LNCAP (cell line): ENCODE results near the gene ANO3.

Experiments used
- TF ChIP-seq, protein P1 (sequence below): fragments of 450-650 bp; IDR thresholded peaks from 2 replicates; pipeline ENCODE4 v1.5.1; 2017; ENCODE audit warnings: mild to moderate bottlenecking

The ANO3 gene

DNA sequence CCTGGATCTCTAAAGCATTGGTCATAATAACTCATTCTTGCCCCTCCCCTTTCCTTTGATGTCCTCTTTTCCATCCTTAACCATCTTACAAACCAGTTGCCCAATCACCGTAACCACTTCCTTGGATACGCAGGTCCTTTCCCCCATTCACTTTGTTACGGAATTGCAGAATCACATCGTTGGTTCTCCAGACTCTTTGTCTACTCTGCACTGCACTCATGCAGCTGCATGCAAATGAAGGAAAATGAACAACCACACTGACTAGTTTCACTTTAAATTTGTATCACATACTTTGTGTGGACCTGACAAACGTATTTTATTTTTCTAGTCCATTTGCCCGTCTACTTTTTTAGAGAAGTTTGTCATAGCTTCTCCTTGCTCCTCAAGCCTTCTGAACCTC, 320.0 kb downstream of the ANO3 start:
- TF ChIP-seq, protein P1, sequence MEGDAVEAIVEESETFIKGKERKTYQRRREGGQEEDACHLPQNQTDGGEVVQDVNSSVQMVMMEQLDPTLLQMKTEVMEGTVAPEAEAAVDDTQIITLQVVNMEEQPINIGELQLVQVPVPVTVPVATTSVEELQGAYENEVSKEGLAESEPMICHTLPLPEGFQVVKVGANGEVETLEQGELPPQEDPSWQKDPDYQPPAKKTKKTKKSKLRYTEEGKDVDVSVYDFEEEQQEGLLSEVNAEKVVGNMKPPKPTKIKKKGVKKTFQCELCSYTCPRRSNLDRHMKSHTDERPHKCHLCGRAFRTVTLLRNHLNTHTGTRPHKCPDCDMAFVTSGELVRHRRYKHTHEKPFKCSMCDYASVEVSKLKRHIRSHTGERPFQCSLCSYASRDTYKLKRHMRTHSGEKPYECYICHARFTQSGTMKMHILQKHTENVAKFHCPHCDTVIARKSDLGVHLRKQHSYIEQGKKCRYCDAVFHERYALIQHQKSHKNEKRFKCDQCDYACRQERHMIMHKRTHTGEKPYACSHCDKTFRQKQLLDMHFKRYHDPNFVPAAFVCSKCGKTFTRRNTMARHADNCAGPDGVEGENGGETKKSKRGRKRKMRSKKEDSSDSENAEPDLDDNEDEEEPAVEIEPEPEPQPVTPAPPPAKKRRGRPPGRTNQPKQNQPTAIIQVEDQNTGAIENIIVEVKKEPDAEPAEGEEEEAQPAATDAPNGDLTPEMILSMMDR, result no peak

DNA sequence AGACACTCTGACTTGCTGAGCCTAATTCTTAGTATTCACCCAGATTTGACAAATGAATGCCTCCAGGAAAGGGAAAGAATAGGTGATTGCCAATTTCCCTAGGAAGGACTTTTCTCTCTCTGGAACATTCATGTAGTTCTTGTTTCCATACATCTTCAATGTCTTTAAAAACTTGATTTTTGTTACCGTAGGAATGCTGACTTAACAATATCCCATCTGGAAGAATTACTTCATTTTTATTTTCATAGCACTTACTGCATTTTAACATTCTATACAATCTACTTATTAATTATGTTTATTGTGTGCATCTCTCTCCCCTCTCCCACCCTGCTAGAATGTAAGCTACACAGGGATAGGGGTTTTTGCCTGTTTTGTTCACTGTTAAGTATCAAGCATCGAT, 323.4 kb downstream of the ANO3 start:
- TF ChIP-seq, protein P1, result no peak

GRCh38 chr11:26662916-26663315, 331.0 kb downstream of the ANO3 start:
- TF ChIP-seq, protein P1, result no peak

DNA sequence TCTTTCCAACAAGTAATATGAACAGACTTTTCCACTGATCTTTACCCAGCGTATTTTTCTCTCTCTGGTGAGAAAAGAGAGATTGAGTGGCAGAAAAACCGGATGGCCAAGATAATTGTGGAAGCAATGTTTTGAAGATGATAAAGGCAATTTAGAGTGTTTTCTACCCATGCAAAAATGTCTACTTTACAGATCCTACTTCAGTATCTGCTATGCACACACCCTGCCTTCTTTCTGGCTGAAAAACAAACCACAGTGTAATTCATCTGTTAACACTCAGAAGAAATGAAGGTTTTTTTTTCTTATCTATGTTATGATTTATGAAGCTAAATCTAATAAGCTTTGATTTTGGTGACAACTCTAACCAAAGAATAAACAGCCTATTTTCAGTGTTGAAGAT, 333.1 kb downstream of the ANO3 start:
- TF ChIP-seq, protein P1, result no peak

- TF ChIP-seq, protein P1, result no peak
Measured at GRCh38 chr11:26665946-26666345, 334.0 kb downstream of the ANO3 start.

- TF ChIP-seq, protein P1, result no peak
Measured at GRCh38 chr11:26675233-26675928, 343.5 kb downstream of the ANO3 start.

DNA sequence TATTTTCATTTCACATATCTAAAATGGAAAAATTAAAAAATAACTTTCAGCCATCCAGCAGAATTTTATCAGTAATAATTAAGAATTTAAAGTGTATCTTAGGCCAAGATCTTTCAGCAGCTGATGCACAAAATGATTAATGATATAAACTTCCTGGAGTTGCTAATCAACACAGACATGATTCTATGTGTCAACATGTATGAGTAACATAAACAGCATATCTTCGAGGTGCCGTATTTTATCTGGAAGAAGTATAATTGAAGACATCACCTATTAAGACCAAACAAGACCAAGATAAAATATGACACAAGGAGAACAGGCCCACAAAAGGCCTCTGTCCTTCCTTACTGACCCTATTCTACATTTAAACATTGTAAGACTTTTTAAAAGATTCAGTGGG, 344.7 kb downstream of the ANO3 start:
- TF ChIP-seq, protein P1, result no peak

DNA sequence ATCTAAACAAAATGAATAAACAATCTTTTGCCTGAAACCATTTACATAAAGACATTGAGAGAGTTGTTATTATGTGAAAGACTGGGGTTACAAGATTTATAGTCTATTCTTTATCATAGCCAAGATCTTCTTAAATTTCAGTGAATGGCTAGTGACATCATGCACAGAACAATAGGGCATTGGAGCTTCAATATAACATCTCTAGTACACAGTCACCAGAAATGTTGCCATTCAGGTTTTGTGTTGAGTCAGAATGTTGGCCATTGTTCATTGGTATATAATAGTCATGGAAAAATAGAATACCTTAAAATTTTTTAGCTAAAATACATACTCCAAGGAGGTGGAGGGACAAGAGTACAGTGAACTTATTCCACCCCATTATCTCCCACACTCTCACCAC, 345.6 kb downstream of the ANO3 start:
- TF ChIP-seq, protein P1, result no peak
